ENCODE results near the gene SLC32A1. TPM values are rescaled to one million over a fixed set of nuclear protein-coding genes. Genes with fewer than 3 reads are reported as not detected.

Gene SLC32A1
- total RNA-seq, 1 donor from 2014 or later, result not detected

DNA sequence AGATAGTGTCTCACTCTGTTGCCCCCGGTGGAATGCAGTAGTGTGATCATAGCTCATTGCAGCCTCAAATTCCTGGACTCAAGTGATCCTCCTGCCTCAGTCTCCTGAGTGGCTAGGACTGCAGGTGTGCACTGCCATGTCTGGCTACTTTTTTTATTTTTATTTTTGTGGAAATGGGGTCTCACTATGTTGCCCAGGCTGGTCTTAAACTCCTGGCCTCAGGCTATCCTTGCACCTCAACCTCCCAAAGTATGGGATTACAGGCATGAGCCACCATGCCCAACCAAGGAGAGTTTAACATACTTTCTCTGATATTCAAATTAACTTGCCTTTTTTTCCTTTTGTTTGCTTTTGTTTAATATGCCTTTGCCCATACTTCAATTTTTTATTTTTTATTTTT lies 13.6 kb downstream of the SLC32A1 start:
- Histone ChIP-seq H3K27me3 (no peaks in the 10 kb centered on the region), H3K36me3 (no peaks in the 10 kb centered on the region), H3K9me3 (no peaks in the 10 kb centered on the region), H3K4me3 (no peak overlapping the region), H3K27ac (no peak overlapping the region), H3K4me1 (no peaks in the 10 kb centered on the region)
- no peak for TF ChIP-seq CTCF (IDR thresholded peaks at IDR 0.05)
- no peak for DNase-seq (ENCODE audit: low spot score in 2 of 2)
- intact Hi-C loops (cut with DNase I), result no loop called here

GRCh38 chr20:38745757-38746156 lies 21.5 kb downstream of the SLC32A1 start:
- DNase-seq (ENCODE audit: low spot score in 2 of 2), result no peak
- peaks cover 0 to 4% of the 10 kb centered on the region in 2 donors for H3K4me1 ChIP-seq
- no peaks in the 10 kb centered on the region for H3K36me3 ChIP-seq
- no peak overlapping the region for H3K4me3 ChIP-seq
- no peak overlapping the region for H3K27ac ChIP-seq
- H3K27me3 ChIP-seq, result no peaks in the 10 kb centered on the region
- H3K9me3 ChIP-seq, result no peaks in the 10 kb centered on the region
- intact Hi-C loops (cut with DNase I), result loop anchor here (10.0 kb wide), 1 partner anchor 491 kb away; no protein-coding TSS in a partner anchor
- TF ChIP-seq CTCF (IDR thresholded peaks at IDR 0.05), result no peak

DNA sequence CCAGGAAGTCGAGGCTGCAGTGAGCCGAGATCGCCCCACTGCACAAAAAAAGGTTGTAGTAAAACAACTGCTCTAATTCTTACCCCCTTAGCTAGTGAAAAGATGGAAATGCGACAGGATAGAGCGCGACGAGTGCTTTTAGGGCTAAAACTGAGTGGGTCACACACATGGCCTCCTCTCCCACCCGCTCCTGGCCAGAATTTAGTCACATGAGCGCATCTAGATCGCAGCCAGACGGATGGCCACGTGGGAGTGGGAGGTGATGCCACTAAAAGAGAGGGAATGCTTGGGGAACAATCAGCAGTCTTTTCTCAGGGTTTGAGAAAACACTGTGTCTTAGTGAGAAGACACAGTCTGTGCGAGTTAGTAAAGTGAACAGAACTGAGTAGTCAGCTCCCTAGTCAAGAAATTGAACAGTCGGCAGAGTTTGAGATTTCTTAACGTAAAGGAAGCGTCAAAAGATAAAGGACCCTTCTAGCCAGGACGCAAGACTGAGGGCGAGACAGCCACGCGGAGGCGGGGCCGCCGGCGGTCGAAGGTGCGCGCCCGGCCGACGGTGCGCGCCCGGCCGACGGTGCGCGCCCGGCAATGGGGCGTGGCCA lies 23.3 kb downstream of the SLC32A1 start:
- Histone ChIP-seq H3K9me3 (no peaks in the 10 kb centered on the region), H3K36me3 (no peaks in the 10 kb centered on the region), H3K4me3 (peak overlapping the region; percentile 79 to 82), H3K4me1 (peaks cover 0 to 4% of the 10 kb centered on the region in 2 donors), H3K27ac (peak overlapping the region; percentile 87 to 91), H3K27me3 (no peaks in the 10 kb centered on the region)
- no peak for TF ChIP-seq CTCF (IDR thresholded peaks at IDR 0.05)
- intact Hi-C loops (cut with DNase I), result loop anchor here (2.0 to 10.0 kb wide), 2 partner anchors 215 to 493 kb away; partner anchors contain the start of gene DHX35
- no peak for DNase-seq (ENCODE audit: low spot score in 2 of 2)

DNA sequence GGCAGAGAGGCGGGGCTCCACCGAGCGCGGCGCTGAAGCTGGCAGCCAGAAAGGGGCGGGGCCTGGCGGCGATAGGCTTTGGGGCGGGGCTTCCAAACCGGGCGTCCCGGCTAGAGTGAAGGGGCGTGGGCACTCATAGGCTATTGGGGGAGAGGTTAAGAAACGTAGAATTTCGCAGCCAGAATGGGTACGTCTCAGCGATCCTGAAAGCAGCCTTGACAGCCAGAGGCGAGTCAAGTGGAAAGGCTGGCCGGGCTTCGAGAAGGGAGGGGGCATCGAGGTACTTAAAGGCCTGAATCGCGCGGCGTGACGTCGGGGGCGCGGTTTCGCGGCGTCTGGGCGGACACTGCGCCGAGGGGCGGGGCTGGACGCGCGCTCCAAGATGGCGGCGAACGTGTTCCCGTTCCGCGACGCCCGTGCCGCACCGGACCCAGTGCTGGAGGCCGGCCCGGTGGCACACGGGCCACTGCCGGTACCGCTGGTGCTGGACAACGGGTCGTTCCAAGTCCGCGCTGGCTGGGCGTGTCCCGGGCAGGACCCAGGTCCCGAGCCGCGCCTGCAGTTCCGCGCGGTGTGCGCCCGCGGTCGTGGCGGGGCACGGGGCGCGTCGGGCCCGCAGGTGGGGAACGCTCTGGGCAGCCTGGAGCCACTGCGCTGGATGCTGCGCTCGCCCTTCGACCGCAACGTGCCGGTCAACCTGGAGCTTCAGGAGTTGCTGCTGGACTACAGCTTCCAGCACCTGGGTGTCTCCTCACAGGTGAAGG lies 24.0 kb downstream of the SLC32A1 start, which contains the start of gene ACTR5:
Gene ACTR5, plus strand, starts transcription at position 364 of the 764 bp plus-strand sequence. Its CDS starts 19 bp downstream, at position 383.
- peak; percentile 50 to 94 for DNase-seq (ENCODE audit: low spot score in 2 of 2)
- Histone ChIP-seq H3K4me3 (peak within 1 kb of the TSS; percentile 79 to 82), H3K27me3 (no peaks in the 10 kb centered on the region), H3K27ac (peak within 1 kb of the TSS; percentile 87 to 91), H3K4me1 (peaks cover 0 to 4% of the 10 kb centered on the region in 2 donors), H3K36me3 (no peaks in the 10 kb centered on the region), H3K9me3 (no peaks in the 10 kb centered on the region)
- intact Hi-C loops (cut with DNase I), result loop anchor here (2.0 to 10.0 kb wide), 2 partner anchors 215 to 493 kb away; partner anchors contain the start of gene DHX35
- no peak for TF ChIP-seq CTCF (IDR thresholded peaks at IDR 0.05)

DNA sequence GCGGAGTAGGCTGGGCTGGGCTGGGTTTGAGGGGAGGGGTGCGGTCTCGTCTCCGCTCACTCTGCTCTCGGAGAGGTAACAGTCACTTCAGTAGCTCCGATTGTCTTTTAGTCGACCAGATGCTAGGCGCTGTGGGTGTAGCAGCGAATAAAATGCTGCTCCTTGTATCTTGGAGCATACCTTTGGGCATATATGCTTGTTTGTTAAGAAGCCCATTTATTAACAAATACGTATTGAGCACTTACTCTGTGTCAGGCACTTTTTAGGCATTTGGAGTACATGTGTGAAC lies 24.5 kb downstream of the SLC32A1 start:
- Histone ChIP-seq H3K4me1 (peaks cover 0 to 4% of the 10 kb centered on the region in 2 donors), H3K36me3 (no peaks in the 10 kb centered on the region), H3K9me3 (no peaks in the 10 kb centered on the region), H3K27me3 (no peaks in the 10 kb centered on the region), H3K4me3 (peak overlapping the region; percentile 79 to 82), H3K27ac (peak overlapping the region; percentile 87 to 91)
- intact Hi-C loops (cut with DNase I), result loop anchor here (2.0 to 10.0 kb wide), 2 partner anchors 214 to 494 kb away; partner anchors contain the start of gene DHX35
- no peak for TF ChIP-seq CTCF (IDR thresholded peaks at IDR 0.05)
- no peak for DNase-seq (ENCODE audit: low spot score in 2 of 2)

Measured in ascending aorta (tissue), 2 donors.